ENCODE results near the gene PITX3.

DNA sequence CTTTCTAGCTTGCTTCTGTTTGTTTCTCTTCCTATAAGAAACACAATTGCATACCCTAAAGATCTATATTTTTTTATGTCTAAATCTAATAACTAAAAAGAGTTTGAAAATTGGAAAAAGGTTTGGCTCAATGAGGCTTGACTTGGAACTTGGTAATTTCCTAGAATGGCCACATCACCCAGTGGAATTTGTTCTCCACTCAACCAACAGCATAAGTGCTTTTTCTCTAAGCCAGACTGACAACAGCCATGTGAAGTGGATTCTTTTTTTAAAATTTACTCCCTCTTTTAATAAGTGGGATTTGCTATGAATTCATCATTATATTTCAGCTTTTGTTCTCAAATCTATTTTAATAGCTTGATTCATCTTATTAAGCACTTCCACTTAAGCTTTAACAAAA lies 37.8 kb upstream of the PITX3 start:
- TF ChIP-seq, protein P1, sequence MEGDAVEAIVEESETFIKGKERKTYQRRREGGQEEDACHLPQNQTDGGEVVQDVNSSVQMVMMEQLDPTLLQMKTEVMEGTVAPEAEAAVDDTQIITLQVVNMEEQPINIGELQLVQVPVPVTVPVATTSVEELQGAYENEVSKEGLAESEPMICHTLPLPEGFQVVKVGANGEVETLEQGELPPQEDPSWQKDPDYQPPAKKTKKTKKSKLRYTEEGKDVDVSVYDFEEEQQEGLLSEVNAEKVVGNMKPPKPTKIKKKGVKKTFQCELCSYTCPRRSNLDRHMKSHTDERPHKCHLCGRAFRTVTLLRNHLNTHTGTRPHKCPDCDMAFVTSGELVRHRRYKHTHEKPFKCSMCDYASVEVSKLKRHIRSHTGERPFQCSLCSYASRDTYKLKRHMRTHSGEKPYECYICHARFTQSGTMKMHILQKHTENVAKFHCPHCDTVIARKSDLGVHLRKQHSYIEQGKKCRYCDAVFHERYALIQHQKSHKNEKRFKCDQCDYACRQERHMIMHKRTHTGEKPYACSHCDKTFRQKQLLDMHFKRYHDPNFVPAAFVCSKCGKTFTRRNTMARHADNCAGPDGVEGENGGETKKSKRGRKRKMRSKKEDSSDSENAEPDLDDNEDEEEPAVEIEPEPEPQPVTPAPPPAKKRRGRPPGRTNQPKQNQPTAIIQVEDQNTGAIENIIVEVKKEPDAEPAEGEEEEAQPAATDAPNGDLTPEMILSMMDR (IDR thresholded peaks at IDR 0.05) = no peak
- TF ChIP-seq ATF3 (CRISPR knock-in tag; conservative IDR thresholded peaks at IDR 0.05) (no peak), ZNF512 (CRISPR knock-in tag; IDR thresholded peaks at IDR 0.05; ENCODE audit: borderline replicate concordance) (no peak), ZNF232 (CRISPR knock-in tag; IDR thresholded peaks at IDR 0.05) (no peak), TEAD4 (CRISPR knock-in tag; IDR thresholded peaks at IDR 0.05) (no peak), MAX (CRISPR knock-in tag; IDR thresholded peaks at IDR 0.05) (no peak), KAT7 (CRISPR knock-in tag; IDR thresholded peaks at IDR 0.05; ENCODE audit: borderline replicate concordance) (no peak)
- TF ChIP-seq, protein P2, sequence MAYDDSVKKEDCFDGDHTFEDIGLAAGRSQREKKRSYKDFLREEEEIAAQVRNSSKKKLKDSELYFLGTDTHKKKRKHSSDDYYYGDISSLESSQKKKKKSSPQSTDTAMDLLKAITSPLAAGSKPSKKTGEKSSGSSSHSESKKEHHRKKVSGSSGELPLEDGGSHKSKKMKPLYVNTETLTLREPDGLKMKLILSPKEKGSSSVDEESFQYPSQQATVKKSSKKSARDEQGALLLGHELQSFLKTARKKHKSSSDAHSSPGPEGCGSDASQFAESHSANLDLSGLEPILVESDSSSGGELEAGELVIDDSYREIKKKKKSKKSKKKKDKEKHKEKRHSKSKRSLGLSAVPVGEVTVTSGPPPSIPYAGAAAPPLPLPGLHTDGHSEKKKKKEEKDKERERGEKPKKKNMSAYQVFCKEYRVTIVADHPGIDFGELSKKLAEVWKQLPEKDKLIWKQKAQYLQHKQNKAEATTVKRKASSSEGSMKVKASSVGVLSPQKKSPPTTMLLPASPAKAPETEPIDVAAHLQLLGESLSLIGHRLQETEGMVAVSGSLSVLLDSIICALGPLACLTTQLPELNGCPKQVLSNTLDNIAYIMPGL (CRISPR knock-in tag; IDR thresholded peaks at IDR 0.05) = no peak
